HCT116 (cell line): Measurements from ENCODE around the gene RALGPS1. TPM values are rescaled to one million over a fixed set of nuclear protein-coding genes. Genes with fewer than 3 reads are reported as not detected.

ENCODE experiments used
- ATAC-seq: fragments of 200-7000 bp; cut with Tn5 transposase; 2 replicates; pipeline ENCODE4 v1.9.1; 2020; ENCODE audit warnings: mild to moderate bottlenecking, moderate library complexity
- BruUV-seq: library from RNA; stranded (reverse); fragments of 400-500 nt; replicated peaks from 2 replicates; lab custom pipeline; 2021; lab: Mats Ljungman, UMichigan
- CTCF ChIA-PET: fragments of 300-600 bp; sonication (Branson Sonifier 250); formaldehyde crosslinking; loops from one replicate; lab custom pipeline; 2021; ENCODE audit warnings: antibody characterized with exemption; lab: Charles Lee
- POLR2A ChIA-PET: fragments of 300-600, 350-600 bp; sonication (Branson Sonifier 250); formaldehyde crosslinking; loops from one replicate; lab custom pipeline; 2021; ENCODE audit warnings: antibody characterized with exemption; lab: Charles Lee
- RAD21 ChIA-PET, 2 experiments: fragments of 300-600 bp; sonication (Branson Sonifier 250); formaldehyde crosslinking; loops; one replicate each; lab custom pipeline; 2023; ENCODE audit warnings: low total read pairs in 2 of 2; ENCODE audit not compliant: uncharacterized antibody in 2 of 2, unreplicated experiment in 2 of 2, low non-redundant PET in 1 of 2; lab: Charles Lee
- DNase-seq: peaks from one replicate; pipeline ENCODE4 v3.0.0-alpha.2; 2010; ENCODE audit warnings: low read depth, low spot score
- H2AFZ ChIP-seq: fragments of 200-600 bp; shearing (Covaris generic), sonication (generic); 2 replicates; pipeline ENCODE4 v1.6.1; 2017; ENCODE audit warnings: low read depth, mixed run types, mixed read lengths, antibody characterized with exemption, low read length; ENCODE audit not compliant: poor library complexity, severe bottlenecking
- H3K27ac ChIP-seq: 2 replicates; pipeline ENCODE4 v1.5.1; 2012; ENCODE audit warnings: low read depth, low read length
- H3K27me3 ChIP-seq: fragments of 200-600 bp; sonication (generic); 2 replicates; pipeline ENCODE4 v1.6.1; 2016; ENCODE audit warnings: mixed run types, low read length, mixed read lengths; ENCODE audit not compliant: insufficient read depth
- H3K36me3 ChIP-seq, 2 experiments: fragments of 200-500 bp in 1 of 2; fragments of 200-600 bp in 1 of 2; sonication (Bioruptor generic) in 1 of 2; sonication (generic) in 1 of 2; 2 replicates each; pipeline versions ENCODE4 v1.5.1 to v1.6.1; 2014 to 2016; ENCODE audit warnings: low read length in 2 of 2, inconsistent platforms in 1 of 2, mixed read lengths in 1 of 2, mixed run types in 1 of 2; ENCODE audit not compliant: insufficient read depth in 2 of 2, control insufficient read depth in 1 of 2
- H3K4me1 ChIP-seq, 2 experiments: fragments of 200-600 bp in 1 of 2; sonication (generic) in 1 of 2; 2 replicates each; pipeline versions ENCODE4 v1.5.1 to v1.6.1; 2012 to 2017; ENCODE audit warnings: low read length in 2 of 2, inconsistent platforms in 1 of 2, mild to moderate bottlenecking in 1 of 2, mixed read lengths in 1 of 2, mixed run types in 1 of 2, moderate library complexity in 1 of 2; ENCODE audit not compliant: insufficient read depth in 2 of 2, control insufficient read depth in 1 of 2
- H3K4me2 ChIP-seq: fragments of 200-600 bp; sonication (generic); 2 replicates; pipeline ENCODE4 v1.6.1; 2017; ENCODE audit warnings: mixed run types, low read length, mixed read lengths
- H3K4me3 ChIP-seq, 2 experiments: fragments of 200-600 bp in 1 of 2; sonication (generic) in 1 of 2; replicated peaks in 1 of 2; 2 replicates each; pipeline ENCODE4 v1.5.1; 2011 to 2016; ENCODE audit warnings: low read length in 2 of 2, control low read depth in 1 of 2, low read depth in 1 of 2, mild to moderate bottlenecking in 1 of 2, mixed read lengths in 1 of 2, mixed run types in 1 of 2
- H3K79me2 ChIP-seq: fragments of 200-600 bp; sonication (generic); 2 replicates; pipeline ENCODE4 v1.6.1; 2017; ENCODE audit warnings: mild to moderate bottlenecking, mixed run types, low read length, moderate library complexity, mixed read lengths; ENCODE audit not compliant: insufficient read depth
- H3K9ac ChIP-seq: fragments of 200-600 bp; sonication (generic); 2 replicates; pipeline ENCODE4 v1.6.1; 2016; ENCODE audit warnings: low read length, mixed read lengths
- H3K9me2 ChIP-seq: fragments of 200-600 bp; sonication (generic), shearing (Covaris generic); 2 replicates; pipeline ENCODE4 v1.6.1; 2017; ENCODE audit warnings: mixed run types, mild to moderate bottlenecking, moderate library complexity; ENCODE audit not compliant: insufficient read depth
- H3K9me3 ChIP-seq, 2 experiments: fragments of 200-500 bp in 1 of 2; fragments of 200-600 bp in 1 of 2; sonication (Bioruptor generic) in 1 of 2; sonication (generic) in 1 of 2; 2 replicates each; pipeline ENCODE4 v1.6.1; 2014 to 2017; ENCODE audit warnings: low read length in 2 of 2, mixed read lengths in 2 of 2, inconsistent platforms in 1 of 2, low read depth in 1 of 2, mild to moderate bottlenecking in 1 of 2, mixed run types in 1 of 2, moderate library complexity in 1 of 2; ENCODE audit not compliant: control insufficient read depth in 1 of 2, insufficient read depth in 1 of 2
- H4K20me1 ChIP-seq: fragments of 200-600 bp; sonication (generic), shearing (Covaris generic); 2 replicates; pipeline ENCODE4 v1.6.1; 2017; ENCODE audit warnings: mixed run types, mild to moderate bottlenecking, moderate library complexity; ENCODE audit not compliant: insufficient read depth
- EGR1 ChIP-seq: IDR thresholded peaks from 2 replicates; pipeline ENCODE4 v1.6.1; 2012; ENCODE audit warnings: low read depth
- ELF1 ChIP-seq: IDR thresholded peaks from 2 replicates; pipeline ENCODE4 v1.6.1; 2012; ENCODE audit warnings: low read depth, borderline replicate concordance
- JUND ChIP-seq: IDR thresholded peaks from 2 replicates; pipeline ENCODE4 v1.6.1; 2012
- SIN3A ChIP-seq: IDR thresholded peaks from 2 replicates; pipeline ENCODE4 v1.6.1; 2012; ENCODE audit warnings: low read depth
- TCF7L2 ChIP-seq: IDR thresholded peaks from 2 replicates; pipeline ENCODE4 v1.7.0; 2011; ENCODE audit warnings: borderline replicate concordance, inconsistent platforms; ENCODE audit not compliant: insufficient read depth, insufficient read length; ENCODE audit errors: extremely low read depth
- intact Hi-C: fragments of 100-400 bp; cut with micrococcal nuclease; formaldehyde crosslinking; loops from 2 replicates; pipeline ENCODE4 v1.10.0; 2022
- total RNA-seq: library from RNA; stranded (reverse); gene quantifications from one replicate; pipeline ENCODE4 v1.2.1, GENCODE V29; 2021; ENCODE audit not compliant: unreplicated experiment
- TF ChIP-seq, protein P1 (sequence below): IDR thresholded peaks from 2 replicates; pipeline ENCODE4 v1.6.1; 2011; ENCODE audit warnings: mild to moderate bottlenecking, low read length, moderate library complexity; ENCODE audit not compliant: insufficient replicate concordance; ENCODE audit errors: extremely low read depth
- TF ChIP-seq, protein P2 (sequence below): IDR thresholded peaks from 2 replicates; pipeline ENCODE4 v1.6.1; 2012; ENCODE audit warnings: low read depth
- TF ChIP-seq, protein P3 (sequence below): IDR thresholded peaks from 2 replicates; pipeline ENCODE4 v1.6.1; 2012
- TF ChIP-seq, protein P4 (sequence below), 3 experiments: fragments of 200-600 bp in 1 of 3; sonication (generic) in 1 of 3; IDR thresholded peaks in 2 of 3; conservative IDR thresholded peaks in 1 of 3; 2 replicates each; pipeline ENCODE4 v1.5.1; 2012 to 2017; ENCODE audit warnings: low read depth in 2 of 3, low read length in 2 of 3, antibody characterized with exemption in 1 of 3, borderline replicate concordance in 1 of 3, control low read depth in 1 of 3, mild to moderate bottlenecking in 1 of 3, mixed read lengths in 1 of 3, mixed run types in 1 of 3, moderate library complexity in 1 of 3; ENCODE audit not compliant: insufficient read depth in 1 of 3

The RALGPS1 gene
- total RNA-seq, 1 experiment from 2014 or later, result 7.6 TPM

DNA sequence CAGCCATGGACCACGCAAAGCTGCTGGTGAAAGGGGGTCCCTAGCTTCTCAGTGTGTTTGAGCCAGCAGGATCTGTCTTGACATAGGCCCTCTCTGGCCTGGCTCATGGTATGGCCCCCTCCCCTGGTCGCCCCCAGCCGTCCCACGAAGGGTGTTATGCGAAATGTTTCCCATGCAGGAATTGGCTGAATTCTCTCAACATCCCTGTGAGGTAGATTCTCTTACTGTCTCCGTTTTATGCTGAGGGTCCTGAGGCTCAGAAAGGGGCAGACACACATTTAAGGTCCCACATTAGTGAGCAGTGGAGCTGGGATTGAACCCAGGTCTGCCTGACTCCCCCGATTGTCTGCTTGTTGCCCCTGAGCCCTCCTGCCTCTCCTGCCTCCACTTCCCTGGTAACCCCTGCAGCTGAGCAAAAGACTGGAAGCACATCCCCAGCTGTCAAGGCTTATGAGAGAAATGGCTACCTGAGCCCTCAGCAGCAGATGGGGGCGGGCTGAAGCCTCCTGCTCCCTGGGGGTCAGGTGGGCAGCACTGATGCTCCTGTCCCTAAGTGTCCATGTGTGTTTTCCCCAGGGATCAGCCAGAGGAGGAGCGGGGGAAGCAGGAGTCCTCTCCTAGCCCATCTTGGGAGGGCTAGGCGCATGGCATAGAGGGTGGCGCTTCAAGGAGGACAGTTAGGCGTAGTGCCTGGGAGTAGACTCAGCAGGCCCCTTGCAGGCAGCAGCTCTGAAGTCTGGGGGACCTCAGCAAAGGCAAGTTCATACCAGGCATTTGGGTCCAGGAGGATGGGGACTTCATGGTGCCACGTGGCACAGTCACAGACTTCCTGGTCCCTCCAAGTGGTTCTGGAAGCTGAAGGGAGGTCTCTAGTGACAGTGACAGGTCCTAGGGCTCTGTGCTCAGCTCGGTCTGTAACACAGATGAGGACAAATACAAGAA lies 301.0 kb downstream of the RALGPS1 start:
- Histone ChIP-seq H3K79me2 (no peaks in the 10 kb centered on the region), H3K4me2 (no peak overlapping the region), H4K20me1 (no peaks in the 10 kb centered on the region), H3K9me2 (no peaks in the 10 kb centered on the region), H3K27ac (no peak overlapping the region), H3K9me3 (no peaks in the 10 kb centered on the region), H3K36me3 (no peaks in the 10 kb centered on the region), H3K9ac (no peak overlapping the region), H3K4me1 (peaks cover 0 to 4% of the 10 kb centered on the region in 2 experiments; a peak in 1 of 4 replicates), H3K27me3 (no peaks in the 10 kb centered on the region), H3K4me3 (no peak overlapping the region), H2AFZ (no peak overlapping the region)
- TF ChIP-seq EGR1 (no peak), SIN3A (no peak), JUND (no peak), ELF1 (no peak), TCF7L2 (no peak)
- TF ChIP-seq, protein P1, sequence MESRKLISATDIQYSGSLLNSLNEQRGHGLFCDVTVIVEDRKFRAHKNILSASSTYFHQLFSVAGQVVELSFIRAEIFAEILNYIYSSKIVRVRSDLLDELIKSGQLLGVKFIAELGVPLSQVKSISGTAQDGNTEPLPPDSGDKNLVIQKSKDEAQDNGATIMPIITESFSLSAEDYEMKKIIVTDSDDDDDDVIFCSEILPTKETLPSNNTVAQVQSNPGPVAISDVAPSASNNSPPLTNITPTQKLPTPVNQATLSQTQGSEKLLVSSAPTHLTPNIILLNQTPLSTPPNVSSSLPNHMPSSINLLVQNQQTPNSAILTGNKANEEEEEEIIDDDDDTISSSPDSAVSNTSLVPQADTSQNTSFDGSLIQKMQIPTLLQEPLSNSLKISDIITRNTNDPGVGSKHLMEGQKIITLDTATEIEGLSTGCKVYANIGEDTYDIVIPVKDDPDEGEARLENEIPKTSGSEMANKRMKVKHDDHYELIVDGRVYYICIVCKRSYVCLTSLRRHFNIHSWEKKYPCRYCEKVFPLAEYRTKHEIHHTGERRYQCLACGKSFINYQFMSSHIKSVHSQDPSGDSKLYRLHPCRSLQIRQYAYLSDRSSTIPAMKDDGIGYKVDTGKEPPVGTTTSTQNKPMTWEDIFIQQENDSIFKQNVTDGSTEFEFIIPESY, result no peak
- TF ChIP-seq, protein P2, sequence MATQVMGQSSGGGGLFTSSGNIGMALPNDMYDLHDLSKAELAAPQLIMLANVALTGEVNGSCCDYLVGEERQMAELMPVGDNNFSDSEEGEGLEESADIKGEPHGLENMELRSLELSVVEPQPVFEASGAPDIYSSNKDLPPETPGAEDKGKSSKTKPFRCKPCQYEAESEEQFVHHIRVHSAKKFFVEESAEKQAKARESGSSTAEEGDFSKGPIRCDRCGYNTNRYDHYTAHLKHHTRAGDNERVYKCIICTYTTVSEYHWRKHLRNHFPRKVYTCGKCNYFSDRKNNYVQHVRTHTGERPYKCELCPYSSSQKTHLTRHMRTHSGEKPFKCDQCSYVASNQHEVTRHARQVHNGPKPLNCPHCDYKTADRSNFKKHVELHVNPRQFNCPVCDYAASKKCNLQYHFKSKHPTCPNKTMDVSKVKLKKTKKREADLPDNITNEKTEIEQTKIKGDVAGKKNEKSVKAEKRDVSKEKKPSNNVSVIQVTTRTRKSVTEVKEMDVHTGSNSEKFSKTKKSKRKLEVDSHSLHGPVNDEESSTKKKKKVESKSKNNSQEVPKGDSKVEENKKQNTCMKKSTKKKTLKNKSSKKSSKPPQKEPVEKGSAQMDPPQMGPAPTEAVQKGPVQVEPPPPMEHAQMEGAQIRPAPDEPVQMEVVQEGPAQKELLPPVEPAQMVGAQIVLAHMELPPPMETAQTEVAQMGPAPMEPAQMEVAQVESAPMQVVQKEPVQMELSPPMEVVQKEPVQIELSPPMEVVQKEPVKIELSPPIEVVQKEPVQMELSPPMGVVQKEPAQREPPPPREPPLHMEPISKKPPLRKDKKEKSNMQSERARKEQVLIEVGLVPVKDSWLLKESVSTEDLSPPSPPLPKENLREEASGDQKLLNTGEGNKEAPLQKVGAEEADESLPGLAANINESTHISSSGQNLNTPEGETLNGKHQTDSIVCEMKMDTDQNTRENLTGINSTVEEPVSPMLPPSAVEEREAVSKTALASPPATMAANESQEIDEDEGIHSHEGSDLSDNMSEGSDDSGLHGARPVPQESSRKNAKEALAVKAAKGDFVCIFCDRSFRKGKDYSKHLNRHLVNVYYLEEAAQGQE, result no peak
- TF ChIP-seq, protein P3, sequence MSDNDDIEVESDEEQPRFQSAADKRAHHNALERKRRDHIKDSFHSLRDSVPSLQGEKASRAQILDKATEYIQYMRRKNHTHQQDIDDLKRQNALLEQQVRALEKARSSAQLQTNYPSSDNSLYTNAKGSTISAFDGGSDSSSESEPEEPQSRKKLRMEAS, result no peak
- TF ChIP-seq, protein P4, sequence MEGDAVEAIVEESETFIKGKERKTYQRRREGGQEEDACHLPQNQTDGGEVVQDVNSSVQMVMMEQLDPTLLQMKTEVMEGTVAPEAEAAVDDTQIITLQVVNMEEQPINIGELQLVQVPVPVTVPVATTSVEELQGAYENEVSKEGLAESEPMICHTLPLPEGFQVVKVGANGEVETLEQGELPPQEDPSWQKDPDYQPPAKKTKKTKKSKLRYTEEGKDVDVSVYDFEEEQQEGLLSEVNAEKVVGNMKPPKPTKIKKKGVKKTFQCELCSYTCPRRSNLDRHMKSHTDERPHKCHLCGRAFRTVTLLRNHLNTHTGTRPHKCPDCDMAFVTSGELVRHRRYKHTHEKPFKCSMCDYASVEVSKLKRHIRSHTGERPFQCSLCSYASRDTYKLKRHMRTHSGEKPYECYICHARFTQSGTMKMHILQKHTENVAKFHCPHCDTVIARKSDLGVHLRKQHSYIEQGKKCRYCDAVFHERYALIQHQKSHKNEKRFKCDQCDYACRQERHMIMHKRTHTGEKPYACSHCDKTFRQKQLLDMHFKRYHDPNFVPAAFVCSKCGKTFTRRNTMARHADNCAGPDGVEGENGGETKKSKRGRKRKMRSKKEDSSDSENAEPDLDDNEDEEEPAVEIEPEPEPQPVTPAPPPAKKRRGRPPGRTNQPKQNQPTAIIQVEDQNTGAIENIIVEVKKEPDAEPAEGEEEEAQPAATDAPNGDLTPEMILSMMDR (IDR thresholded peaks at IDR 0.05 in 2 of 3, conservative IDR thresholded peaks at IDR 0.05 in 1 of 3; ENCODE audit: borderline replicate concordance in 1 of 3, insufficient read depth in 1 of 3, low read depth in 2 of 3, low read length in 2 of 3), result no peak
- ChIA-PET CTCF (interaction anchor here (0.9 to 2.1 kb wide), 8 partner anchors 8 to 274 kb away, joined by 3 to 24 read pairs (median 3); partner anchors contain the start of gene SLC2A8), RAD21 (interaction anchor here in 1 of 2 experiments (0.7 to 1.5 kb wide), 3 partner anchors 9 to 240 kb away, joined by 3 to 6 read pairs (median 4); no protein-coding TSS in a partner anchor), POLR2A (interaction anchor here (1.5 kb wide), 1 partner anchor 8 kb away, joined by 5 read pairs; no protein-coding TSS in a partner anchor)
- no peak for DNase-seq
- no peak for ATAC-seq
- intact Hi-C loops, result loop anchor here (2.0 to 10.0 kb wide), 2 partner anchors 59 to 175 kb away; no protein-coding TSS in a partner anchor
- no TSS peak for BruUV-seq
